ENCODE data around the gene ADCY7. TPM values are rescaled to one million over a fixed set of nuclear protein-coding genes. Genes with fewer than 3 reads are reported as not detected.

The ADCY7 gene
- total RNA-seq, 4 donors from 2014 or later = 15.0 to 23.3 (median 16.9) TPM

GRCh38 chr16:50360033-50360778 is 93.9 kb downstream of the ADCY7 start:
- H3K9me3 ChIP-seq = no peaks in the 10 kb centered on the region
- no peak for DNase-seq (ENCODE audit: low spot score in 2 of 2)
- no peak for TF ChIP-seq POLR2A (IDR thresholded peaks at IDR 0.05)
- no peak for TF ChIP-seq POLR2AphosphoS5 (IDR thresholded peaks at IDR 0.05)
- TF ChIP-seq EP300 (IDR thresholded peaks at IDR 0.05) = no peak
- TF ChIP-seq, protein P1, sequence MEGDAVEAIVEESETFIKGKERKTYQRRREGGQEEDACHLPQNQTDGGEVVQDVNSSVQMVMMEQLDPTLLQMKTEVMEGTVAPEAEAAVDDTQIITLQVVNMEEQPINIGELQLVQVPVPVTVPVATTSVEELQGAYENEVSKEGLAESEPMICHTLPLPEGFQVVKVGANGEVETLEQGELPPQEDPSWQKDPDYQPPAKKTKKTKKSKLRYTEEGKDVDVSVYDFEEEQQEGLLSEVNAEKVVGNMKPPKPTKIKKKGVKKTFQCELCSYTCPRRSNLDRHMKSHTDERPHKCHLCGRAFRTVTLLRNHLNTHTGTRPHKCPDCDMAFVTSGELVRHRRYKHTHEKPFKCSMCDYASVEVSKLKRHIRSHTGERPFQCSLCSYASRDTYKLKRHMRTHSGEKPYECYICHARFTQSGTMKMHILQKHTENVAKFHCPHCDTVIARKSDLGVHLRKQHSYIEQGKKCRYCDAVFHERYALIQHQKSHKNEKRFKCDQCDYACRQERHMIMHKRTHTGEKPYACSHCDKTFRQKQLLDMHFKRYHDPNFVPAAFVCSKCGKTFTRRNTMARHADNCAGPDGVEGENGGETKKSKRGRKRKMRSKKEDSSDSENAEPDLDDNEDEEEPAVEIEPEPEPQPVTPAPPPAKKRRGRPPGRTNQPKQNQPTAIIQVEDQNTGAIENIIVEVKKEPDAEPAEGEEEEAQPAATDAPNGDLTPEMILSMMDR (IDR thresholded peaks at IDR 0.05) = no peak
- no peak overlapping the region for H3K27ac ChIP-seq
- H3K4me3 ChIP-seq = no peak overlapping the region
- WGBS = 54% methylated on average over 6 of the region's 6 CpGs
- H3K36me3 ChIP-seq = peaks cover 46% of the 10 kb centered on the region
- H3K27me3 ChIP-seq = no peaks in the 10 kb centered on the region
- peaks cover 12% of the 10 kb centered on the region for H3K4me1 ChIP-seq

- no peak overlapping the region for H3K27ac ChIP-seq
- H3K9me3 ChIP-seq = no peaks in the 10 kb centered on the region
- H3K4me1 ChIP-seq = peaks cover 17% of the 10 kb centered on the region
- no peak overlapping the region for H3K4me3 ChIP-seq
- no peak for DNase-seq (ENCODE audit: low spot score in 2 of 2)
- TF ChIP-seq POLR2A (IDR thresholded peaks at IDR 0.05) (no peak), EP300 (IDR thresholded peaks at IDR 0.05) (no peak), POLR2AphosphoS5 (IDR thresholded peaks at IDR 0.05) (no peak)
- TF ChIP-seq, protein P1 (IDR thresholded peaks at IDR 0.05) = no peak
- H3K36me3 ChIP-seq = peaks cover 46% of the 10 kb centered on the region
- H3K27me3 ChIP-seq = no peaks in the 10 kb centered on the region
- 56% methylated on average over 3 of the region's 3 CpGs for WGBS
These were observed 94.4 kb downstream of the ADCY7 start for GRCh38 chr16:50360779-50361178.

- H3K36me3 ChIP-seq = peaks cover 36% of the 10 kb centered on the region
- H3K4me3 ChIP-seq = no peak overlapping the region
- H3K4me1 ChIP-seq = peaks cover 39% of the 10 kb centered on the region
- H3K27ac ChIP-seq = no peak overlapping the region
- no peak for DNase-seq (ENCODE audit: low spot score in 2 of 2)
- 92% methylated on average over 10 of the region's 10 CpGs for WGBS
- H3K9me3 ChIP-seq = no peaks in the 10 kb centered on the region
- TF ChIP-seq, protein P1 (IDR thresholded peaks at IDR 0.05) = no peak
- TF ChIP-seq POLR2A (IDR thresholded peaks at IDR 0.05) = no peak
- TF ChIP-seq EP300 (IDR thresholded peaks at IDR 0.05) = no peak
- no peak for TF ChIP-seq POLR2AphosphoS5 (IDR thresholded peaks at IDR 0.05)
- H3K27me3 ChIP-seq = no peaks in the 10 kb centered on the region
These were observed 97.3 kb downstream of the ADCY7 start for GRCh38 chr16:50363656-50364055.

DNA sequence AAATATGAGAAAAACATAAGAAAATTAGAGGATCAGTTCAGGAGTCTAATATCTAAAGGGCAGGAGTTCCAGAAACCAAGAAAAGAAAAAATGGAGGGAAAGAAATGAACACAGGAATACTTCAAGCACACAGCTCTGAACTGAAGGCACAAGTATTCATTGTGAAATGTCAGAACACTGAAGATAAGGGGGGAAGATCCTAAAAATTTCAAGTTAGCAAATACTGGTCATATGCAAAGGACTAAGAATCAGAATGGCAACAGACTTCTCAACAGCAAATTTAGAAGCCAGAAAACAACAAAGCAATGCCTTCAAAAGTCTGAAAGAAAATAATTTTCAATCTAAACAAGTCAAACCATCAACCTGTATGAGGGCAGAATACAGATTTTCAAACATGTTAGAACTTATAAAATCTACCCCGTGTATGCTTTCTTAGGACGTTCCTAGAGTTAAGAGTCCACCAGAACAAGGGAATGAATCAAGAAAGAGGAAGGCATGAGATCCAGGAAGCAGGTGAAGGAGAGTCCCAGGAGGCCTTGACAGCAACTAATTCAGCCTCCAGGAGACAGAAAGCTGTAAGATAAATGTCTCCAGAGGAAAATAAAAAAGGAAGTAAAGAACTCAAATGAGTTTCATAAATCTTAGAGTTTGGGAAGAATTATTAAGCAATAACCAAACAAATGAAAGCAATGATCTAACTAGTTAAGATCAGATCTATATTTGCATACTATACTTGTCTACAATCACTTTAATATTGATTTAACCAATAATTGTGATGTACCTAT is 99.6 kb downstream of the ADCY7 start:
- Histone ChIP-seq H3K36me3 (peaks cover 36% of the 10 kb centered on the region), H3K4me1 (peaks cover 35% of the 10 kb centered on the region), H3K27ac (no peak overlapping the region), H3K4me3 (no peak overlapping the region), H3K27me3 (no peaks in the 10 kb centered on the region), H3K9me3 (no peaks in the 10 kb centered on the region)
- TF ChIP-seq POLR2A (IDR thresholded peaks at IDR 0.05) = no peak
- TF ChIP-seq POLR2AphosphoS5 (IDR thresholded peaks at IDR 0.05) = no peak
- TF ChIP-seq, protein P1 (IDR thresholded peaks at IDR 0.05) = no peak
- TF ChIP-seq EP300 (IDR thresholded peaks at IDR 0.05) = no peak
- WGBS = 28% methylated on average over 2 of the region's 2 CpGs
- no peak for DNase-seq (ENCODE audit: low spot score in 2 of 2)

Other genes with a start within 250 kb of the ADCY7 start
- 10 to 100 TPM; 13.5 to 24.6 (median 16.5) TPM for gene CNEP1R1, start 241.3 kb upstream of the ADCY7 start, total RNA-seq
- 10 to 100 TPM; 12.4 to 19.3 (median 18.5) TPM for gene HEATR3, start 200.6 kb upstream of the ADCY7 start, total RNA-seq
- 10 to 100 TPM; 10.8 to 15.7 (median 12.9) TPM for gene TENT4B, start 113.2 kb upstream of the ADCY7 start, total RNA-seq
- 10 to 100 TPM; 53.1 to 62.0 (median 56.2) TPM for gene BRD7, start 102.4 kb downstream of the ADCY7 start, total RNA-seq